WERI-Rb-1 (cell line): ENCODE results near the gene LRFN5.

Experiments used
- DNase-seq: peaks from one replicate; pipeline ENCODE4 v3.0.0-alpha.2; 2020
- H3K27ac ChIP-seq: fragments of 250-450 bp; sonication (Bioruptor Pico); 2 replicates; pipeline ENCODE4 v1.5.1; 2020; ENCODE audit warnings: mild to moderate bottlenecking, moderate library complexity
- H3K27me3 ChIP-seq: fragments of 250-450 bp; sonication (Bioruptor Pico); 2 replicates; pipeline ENCODE4 v1.5.1; 2021; ENCODE audit warnings: mild to moderate bottlenecking, low read depth, moderate library complexity; ENCODE audit not compliant: insufficient read depth, severe bottlenecking
- H3K36me3 ChIP-seq: fragments of 250-450 bp; sonication (Bioruptor Pico); 2 replicates; pipeline ENCODE4 v1.5.1; 2020; ENCODE audit warnings: mild to moderate bottlenecking, moderate library complexity
- H3K4me3 ChIP-seq: 2 replicates; pipeline ENCODE4 v1.5.1; 2011; ENCODE audit warnings: low read depth, mild to moderate bottlenecking, control low read depth, low read length
- H3K9me3 ChIP-seq: fragments of 250-450 bp; sonication (Bioruptor Pico); 2 replicates; pipeline ENCODE4 v1.5.1; 2021; ENCODE audit warnings: mild to moderate bottlenecking, moderate library complexity; ENCODE audit not compliant: severe bottlenecking
- TF ChIP-seq, protein P1 (sequence below): IDR thresholded peaks from 2 replicates; pipeline ENCODE4 v1.5.1; 2011; ENCODE audit warnings: low read depth, mild to moderate bottlenecking, control low read depth, inconsistent platforms, low read length

Gene LRFN5

DNA sequence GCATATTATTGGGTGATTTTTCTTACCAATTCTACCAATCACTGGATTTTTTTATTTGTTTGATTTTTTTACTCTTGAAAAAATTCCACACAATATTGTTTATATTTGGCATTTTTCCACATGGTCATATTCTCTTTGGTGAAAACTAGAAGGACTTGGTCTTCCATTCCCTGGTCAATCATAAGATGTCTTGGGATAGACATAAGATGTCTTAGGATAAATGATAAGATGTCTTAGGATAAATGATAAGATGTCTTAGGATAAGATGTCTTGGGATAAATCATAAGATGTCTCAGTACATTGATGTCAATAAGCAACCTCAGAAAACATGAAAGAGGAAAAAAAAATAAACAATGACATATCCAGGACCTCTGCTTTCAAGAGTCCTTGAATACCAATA lies 309.1 kb downstream of the LRFN5 start:
- no peak overlapping the region for H3K27ac ChIP-seq
- TF ChIP-seq, protein P1, sequence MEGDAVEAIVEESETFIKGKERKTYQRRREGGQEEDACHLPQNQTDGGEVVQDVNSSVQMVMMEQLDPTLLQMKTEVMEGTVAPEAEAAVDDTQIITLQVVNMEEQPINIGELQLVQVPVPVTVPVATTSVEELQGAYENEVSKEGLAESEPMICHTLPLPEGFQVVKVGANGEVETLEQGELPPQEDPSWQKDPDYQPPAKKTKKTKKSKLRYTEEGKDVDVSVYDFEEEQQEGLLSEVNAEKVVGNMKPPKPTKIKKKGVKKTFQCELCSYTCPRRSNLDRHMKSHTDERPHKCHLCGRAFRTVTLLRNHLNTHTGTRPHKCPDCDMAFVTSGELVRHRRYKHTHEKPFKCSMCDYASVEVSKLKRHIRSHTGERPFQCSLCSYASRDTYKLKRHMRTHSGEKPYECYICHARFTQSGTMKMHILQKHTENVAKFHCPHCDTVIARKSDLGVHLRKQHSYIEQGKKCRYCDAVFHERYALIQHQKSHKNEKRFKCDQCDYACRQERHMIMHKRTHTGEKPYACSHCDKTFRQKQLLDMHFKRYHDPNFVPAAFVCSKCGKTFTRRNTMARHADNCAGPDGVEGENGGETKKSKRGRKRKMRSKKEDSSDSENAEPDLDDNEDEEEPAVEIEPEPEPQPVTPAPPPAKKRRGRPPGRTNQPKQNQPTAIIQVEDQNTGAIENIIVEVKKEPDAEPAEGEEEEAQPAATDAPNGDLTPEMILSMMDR: no peak
- H3K4me3 ChIP-seq: no peak overlapping the region
- DNase-seq: no peak
- H3K36me3 ChIP-seq: no peaks in the 10 kb centered on the region
- no peaks in the 10 kb centered on the region for H3K9me3 ChIP-seq
- H3K27me3 ChIP-seq: no peaks in the 10 kb centered on the region

DNA sequence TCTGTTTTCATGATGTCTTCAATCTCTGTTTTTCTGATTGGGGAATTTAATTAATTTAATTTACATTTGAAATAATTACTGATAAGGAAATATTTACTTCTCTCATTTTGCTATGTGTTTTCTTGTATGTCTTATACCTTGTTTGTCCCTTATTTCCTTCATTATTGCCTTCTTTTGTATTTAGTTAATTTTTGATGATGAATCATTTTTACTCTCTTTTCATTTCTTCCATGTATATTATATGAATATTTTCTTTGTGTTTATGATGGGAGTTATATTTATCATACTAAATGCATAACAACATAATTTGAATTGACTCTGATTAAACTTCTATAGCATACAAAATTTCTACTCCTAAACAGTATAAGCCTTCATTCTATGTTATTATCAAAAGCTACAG lies 309.6 kb downstream of the LRFN5 start:
- TF ChIP-seq, protein P1: no peak

DNA sequence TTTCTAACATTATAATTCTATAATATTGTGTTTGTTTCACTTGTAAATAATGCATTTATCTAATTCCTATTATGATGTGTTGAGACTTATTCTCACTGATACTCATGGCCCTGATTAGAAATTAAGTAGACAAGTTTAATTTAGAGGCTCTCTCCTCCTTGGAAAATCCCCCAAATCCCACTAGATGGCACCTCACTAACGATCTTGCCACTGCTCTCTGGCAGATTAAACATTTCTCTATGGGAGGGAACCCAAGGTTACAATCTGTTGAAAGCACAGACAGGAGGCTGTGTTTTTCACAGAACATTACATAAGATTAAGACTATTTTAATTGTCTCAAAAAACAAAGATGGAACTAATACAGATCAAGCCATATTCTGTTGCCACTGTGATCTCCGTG lies 318.7 kb downstream of the LRFN5 start:
- Histone ChIP-seq H3K36me3 (no peaks in the 10 kb centered on the region), H3K27me3 (no peaks in the 10 kb centered on the region), H3K27ac (no peak overlapping the region), H3K9me3 (no peaks in the 10 kb centered on the region), H3K4me3 (no peak overlapping the region)
- DNase-seq: peak; percentile 41
- TF ChIP-seq, protein P1: peak; percentile 41; the same call in 1 of the 2 replicates

More for the DNA sequence above, 309.6 kb downstream of the LRFN5 start:
- no peaks in the 10 kb centered on the region for H3K27me3 ChIP-seq
- DNase-seq: no peak
- no peaks in the 10 kb centered on the region for H3K36me3 ChIP-seq
- H3K4me3 ChIP-seq: no peak overlapping the region
- no peak overlapping the region for H3K27ac ChIP-seq
- no peaks in the 10 kb centered on the region for H3K9me3 ChIP-seq

DNA sequence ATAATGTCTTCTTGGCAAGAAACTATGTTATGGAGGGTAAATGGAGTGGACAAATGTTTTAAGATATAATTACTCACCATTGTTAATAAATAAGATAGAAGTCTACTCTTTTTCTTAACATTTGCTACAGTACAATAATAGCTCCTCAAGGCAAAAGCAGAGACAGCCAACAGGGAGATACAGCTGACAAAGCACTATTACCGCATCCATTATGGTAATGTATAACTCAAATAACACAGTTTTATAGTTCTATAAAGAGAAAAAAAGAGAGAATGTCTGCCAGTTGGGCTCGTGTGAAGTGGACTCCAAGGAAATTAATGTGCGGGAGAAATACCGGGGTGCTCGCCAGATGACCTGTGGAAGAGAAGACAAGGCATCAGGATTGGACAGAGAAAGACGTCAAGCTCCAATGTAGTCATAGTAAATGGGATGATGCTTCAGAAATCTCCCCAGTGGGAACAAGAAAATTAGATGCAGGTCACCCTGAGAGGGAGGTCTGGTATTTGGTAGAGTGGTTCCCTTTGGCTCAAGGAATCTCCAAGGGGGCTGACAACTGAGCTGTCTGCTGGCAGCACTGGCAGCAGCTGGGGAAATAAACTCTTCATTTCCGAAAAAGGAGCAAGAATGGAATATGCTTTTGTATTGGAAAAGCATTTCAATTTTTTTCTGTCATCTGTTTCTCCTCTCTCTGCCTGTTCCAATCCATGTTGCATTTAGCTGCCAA lies 343.9 kb downstream of the LRFN5 start:
- Histone ChIP-seq H3K4me3 (no peak overlapping the region), H3K36me3 (no peaks in the 10 kb centered on the region), H3K9me3 (no peaks in the 10 kb centered on the region), H3K27ac (no peak overlapping the region), H3K27me3 (no peaks in the 10 kb centered on the region)
- TF ChIP-seq, protein P1: no peak
- no peak for DNase-seq
